GM21360 (cell line): ENCODE data around the gene SERBP1.
"Not testable (repeated sequence)": the region's sequence is repeated elsewhere in the genome, so short reads cannot be mapped to it uniquely, and the experiment has no call there.

Experiments used
- ATAC-seq: cut with Tn5 transposase; IDR thresholded peaks from one replicate; pipeline ENCODE4 v1.9.1; 2021; ENCODE audit warnings: mild to moderate bottlenecking, moderate library complexity; ENCODE audit not compliant: unreplicated experiment

The SERBP1 gene

DNA sequence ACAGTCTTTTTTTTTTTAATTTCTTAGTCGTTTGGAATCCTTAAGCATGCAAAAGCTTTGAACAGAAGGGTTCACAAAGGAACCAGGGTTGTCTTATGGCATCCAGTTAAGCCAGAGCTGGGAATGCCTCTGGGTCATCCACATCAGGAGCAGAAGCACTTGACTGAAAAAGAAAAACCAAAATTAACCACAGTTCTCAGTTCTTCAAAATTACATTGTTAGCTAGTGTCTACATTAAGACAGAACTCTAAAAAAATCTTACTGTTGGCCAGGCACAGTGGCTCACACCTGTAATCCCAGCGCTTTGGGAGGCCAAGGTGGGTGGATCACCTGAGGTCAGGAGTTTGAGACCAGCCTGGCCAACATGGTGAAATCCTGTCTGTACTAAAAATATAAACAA lies 17.1 kb downstream of the SERBP1 start:
- not testable (repeated sequence) for ATAC-seq

DNA sequence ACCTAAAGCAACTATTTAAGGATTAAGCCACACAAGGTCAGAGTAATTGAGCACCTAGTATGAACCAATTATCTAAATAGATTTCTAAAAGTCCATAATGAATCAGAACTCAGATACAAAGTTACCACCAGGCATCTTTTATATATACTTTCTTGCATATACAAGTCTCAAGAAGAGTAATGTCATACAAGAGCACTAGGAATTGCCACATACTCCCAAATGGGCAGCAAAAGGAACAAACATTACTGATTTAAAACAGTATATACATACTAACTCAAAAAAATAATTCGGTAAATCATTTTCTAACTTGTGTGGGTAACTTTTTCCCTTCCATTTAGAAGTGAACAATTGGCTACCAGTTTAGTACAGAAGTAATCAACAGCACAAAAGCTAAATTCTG lies 22.1 kb downstream of the SERBP1 start:
- ATAC-seq, result no peak

DNA sequence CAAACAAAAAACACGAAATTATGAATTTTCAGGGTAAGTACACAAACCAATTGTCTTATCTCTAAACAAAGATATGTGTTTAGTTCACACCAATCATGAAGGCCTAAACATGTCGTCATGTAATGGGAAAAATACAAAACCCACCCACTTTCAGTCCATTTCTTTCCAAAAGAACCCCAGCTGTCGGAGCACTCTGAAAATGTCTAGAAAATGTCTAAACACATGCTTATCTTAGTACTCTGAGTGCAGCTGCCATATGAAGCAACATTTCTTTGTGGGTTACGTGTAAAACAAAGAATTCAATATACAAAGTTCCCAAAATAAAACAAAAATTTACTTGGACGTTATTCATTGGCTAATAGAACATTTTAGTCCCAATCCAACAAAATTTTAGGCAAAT lies 22.7 kb downstream of the SERBP1 start:
- no peak for ATAC-seq

DNA sequence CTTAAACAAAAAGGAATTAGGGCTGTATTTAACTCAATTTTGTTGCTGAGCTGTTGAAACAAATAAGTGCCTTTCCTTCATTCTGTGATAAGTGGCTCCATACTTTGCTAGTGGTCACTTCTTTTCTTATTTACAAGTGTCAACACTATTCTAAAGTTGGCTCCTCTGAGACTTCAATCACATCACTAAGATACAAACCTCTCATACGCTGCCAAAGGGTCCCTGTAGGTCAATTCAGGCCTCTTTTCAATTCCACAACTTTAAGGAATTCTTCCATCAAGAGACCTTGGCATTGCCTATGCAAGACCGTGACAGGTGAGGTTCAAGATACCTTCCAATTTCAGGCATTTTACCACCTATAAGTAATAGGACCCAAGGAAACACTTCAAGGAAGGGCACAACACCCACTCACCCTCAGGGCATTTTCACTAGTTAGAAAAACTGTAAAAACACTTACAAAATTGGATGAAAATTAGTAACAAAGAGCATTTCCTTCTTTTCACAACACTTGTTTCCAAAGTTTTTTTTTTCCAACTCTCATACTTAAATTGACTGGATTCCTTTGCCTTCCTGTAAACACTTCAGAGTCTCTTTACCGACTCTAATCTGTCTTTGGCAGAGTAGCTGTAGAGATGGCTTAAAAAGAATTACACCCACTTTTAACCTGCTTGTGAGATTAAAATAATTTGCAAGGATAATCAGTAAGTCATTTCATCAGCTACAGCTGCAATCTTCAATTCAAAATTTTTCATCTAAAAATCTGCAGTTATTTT lies 24.5 kb downstream of the SERBP1 start:
- no peak for ATAC-seq

DNA sequence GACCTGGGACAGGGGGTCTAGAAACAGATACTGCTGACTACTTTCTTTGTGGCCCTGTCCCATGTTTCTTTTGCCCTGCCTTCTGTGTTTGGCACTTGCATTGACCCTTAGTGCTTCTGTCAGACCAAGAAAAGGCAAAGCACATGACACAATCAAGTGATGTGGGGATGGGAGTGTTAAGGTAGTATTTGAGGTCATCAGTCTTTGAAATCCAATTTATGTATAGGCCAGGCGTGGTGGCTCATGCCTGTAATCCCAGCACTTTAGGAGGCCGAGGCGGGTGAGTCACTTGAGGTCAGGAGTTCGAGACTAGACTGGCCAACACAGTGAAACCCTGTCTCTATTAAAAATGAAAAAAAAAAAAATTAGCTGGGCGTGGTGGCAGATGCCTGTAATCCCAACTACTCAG lies 26.0 kb downstream of the SERBP1 start:
- ATAC-seq, result no peak

DNA sequence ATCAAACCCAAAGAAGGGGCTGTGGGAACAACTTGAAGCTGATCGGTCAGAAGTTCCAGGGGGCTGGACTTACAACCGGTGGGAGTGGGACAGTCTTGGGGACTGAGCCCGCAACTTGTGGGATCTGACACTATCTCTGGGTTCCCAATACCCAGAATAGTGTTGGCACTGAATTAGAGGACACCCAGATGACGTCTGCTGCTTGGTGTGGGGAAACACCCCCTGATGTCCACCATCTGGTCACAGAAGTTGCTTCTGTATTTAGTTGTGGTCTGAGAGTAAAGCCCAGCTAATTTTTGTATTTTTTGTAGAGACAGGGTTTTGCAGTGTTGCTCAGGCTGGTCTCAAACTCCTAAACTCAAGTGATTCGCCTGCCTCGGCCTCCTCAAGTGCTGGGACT lies 28.8 kb downstream of the SERBP1 start:
- no peak for ATAC-seq

DNA sequence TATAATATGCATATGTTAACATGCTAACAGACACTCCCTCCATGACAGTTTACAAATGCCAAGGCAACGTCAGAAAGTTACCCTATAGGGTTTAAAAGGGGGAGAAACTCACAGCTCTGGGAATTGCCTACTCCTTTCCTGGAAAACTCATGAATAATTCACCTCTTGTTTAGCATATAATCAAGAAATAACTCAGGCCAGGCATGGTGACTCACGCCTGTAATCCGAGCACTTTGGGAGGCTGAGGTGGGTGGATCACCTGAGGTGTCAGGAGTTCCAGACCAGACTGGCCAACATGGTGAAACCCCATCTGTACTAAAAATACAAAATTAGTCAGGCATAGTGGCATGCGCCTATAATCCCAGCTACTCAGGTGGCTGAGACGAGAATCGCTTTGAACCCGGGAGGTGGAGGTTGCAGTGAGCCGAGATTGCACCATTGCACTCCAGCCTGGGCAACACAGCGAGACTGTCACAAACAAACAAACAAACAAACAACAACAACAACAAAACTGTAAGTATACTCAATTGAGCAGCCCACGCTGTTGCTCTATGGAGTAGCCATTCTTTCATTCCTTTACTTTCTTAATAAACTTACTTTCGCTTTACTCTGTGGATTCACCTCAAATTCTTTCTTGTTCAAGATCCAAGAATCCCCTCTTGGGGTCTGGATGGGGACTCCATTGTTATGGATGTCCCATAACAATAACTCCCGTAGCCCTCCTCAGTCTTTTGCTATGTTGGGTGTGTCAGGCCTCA lies 30.0 kb downstream of the SERBP1 start:
- ATAC-seq, result not testable (repeated sequence)

DNA sequence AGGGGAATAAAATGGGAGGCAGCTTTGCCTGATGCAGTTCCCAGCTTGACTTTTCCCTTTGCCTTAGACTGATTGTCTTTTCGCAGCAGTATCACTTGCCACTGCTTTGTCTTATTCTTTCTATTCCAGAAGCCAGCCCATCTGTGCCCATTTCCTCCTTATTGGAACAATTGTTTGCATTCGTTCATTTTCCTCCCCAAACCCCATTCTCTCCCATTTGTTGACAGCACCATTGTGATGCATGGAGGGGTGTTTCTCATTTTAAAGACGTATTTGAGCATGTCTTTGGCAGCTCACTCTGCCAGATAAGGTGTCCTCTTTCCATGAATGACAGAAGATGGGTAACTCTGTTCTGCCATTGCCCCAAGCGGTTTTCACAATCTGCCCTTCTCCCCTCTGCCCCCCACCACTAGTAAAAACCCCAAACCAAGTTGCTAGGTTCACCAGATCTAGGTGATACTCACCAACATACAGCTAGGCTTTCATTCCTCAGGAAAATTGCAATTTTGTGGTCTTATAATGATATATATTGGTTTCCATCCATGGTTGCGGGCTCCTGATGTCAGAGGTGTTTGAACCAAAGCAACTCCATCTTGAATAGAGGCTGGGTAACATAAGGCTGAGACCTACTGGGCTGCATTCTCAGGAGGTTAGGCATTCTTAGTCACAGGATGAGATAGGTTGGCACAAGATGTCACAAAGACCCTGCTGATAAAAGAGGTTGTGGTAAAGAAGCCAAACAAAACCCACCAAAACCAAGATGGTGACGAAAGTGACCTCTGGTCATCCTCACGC lies 30.8 kb downstream of the SERBP1 start:
- ATAC-seq, result no peak

DNA sequence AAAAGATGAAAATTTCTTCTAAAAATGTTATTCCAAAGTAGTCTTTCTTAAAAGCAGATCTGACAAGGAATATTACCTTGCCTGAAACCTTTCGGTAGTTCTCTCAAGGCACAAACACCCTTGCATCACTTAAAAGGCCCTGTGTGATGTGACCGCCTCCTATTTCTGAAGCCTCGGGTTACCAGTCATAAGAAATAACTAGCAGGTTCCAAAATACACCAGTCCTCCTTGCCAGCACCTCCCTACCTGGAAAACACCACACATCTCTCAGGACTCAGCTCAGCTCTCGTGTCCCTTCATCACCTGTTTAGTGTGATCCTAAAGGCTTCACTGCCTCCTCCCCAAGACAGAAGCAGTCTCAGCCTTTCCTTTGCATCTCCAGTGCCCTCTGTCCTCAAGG lies 35.7 kb downstream of the SERBP1 start:
- ATAC-seq, result no peak

DNA sequence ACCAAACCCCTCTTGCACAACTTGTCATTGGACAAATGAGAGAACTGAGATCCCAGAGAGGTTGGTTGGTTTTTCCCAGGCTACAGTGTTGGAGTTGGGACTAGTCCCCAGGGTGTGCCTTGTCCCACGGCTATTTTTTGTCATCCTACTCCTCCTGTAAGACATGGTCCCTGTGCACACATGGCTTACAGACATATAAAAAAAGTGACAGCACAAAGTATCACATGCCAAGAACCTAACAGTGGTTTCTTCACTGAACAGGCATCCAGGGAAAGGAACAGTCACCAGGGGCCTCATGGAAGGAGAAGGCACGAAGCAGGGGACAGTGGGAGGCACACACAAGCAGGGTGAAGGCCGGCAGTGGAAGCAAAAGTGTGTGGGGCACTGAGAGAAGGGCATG lies 36.5 kb downstream of the SERBP1 start:
- no peak for ATAC-seq

DNA sequence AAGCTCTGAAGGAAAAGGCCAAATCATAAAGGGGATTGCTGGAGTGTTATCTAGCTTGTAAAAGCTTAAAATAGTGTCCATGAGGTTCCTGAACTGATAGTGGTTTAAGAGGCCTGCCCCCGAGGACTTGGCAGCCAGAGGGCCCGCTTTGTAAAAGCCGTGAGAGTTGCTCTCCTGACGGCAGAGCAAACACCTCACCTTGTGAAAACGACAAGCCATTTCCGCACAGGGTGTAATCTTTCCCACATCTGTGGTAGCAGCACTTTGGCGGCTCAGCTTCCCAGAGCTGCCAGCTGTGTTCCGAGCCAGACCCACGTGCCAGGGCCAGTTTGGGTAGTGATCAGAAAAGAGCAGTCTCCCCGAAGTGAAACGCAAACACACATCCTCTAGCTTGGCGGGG lies 37.0 kb downstream of the SERBP1 start:
- ATAC-seq, result no peak

DNA sequence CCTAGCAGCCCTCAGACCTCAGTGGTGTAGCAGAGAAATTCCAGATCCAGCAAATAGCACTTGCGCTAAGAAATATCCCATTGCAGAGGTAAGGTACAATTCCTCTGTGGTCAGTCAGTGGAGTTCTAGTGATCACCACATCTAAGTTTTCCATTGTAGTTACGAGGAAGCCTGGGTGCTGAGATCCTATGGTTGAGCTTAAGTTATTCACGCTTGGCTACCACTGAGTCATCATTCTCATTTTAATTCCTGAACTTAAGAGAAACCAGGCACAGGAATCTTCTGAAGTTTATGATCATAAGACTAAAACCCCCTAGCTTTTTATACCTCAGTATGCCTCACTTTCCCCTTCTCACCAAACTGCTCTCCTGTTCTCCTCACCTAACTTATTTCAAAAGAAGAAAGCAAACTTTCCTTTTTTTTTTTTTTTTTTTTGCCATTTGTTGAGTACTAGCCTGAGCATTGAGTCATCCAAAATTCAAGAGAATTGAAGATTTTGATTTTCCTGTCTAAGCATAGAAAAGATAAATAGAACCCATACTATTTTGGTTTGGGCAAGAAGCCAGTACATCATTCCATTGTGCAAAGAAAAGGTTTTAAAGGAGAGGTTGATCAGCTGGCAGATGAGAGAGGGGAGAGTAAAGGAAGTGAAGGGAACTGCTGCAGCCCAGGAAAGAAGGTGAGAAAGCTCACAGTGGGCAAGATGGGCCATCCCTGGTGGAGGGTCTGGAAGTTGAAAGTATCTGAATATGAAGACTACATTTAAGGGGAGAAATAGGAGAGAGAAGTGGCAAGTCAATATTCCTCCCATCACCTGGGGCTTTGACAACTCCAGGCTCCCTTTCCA lies 39.9 kb downstream of the SERBP1 start:
- no peak for ATAC-seq

DNA sequence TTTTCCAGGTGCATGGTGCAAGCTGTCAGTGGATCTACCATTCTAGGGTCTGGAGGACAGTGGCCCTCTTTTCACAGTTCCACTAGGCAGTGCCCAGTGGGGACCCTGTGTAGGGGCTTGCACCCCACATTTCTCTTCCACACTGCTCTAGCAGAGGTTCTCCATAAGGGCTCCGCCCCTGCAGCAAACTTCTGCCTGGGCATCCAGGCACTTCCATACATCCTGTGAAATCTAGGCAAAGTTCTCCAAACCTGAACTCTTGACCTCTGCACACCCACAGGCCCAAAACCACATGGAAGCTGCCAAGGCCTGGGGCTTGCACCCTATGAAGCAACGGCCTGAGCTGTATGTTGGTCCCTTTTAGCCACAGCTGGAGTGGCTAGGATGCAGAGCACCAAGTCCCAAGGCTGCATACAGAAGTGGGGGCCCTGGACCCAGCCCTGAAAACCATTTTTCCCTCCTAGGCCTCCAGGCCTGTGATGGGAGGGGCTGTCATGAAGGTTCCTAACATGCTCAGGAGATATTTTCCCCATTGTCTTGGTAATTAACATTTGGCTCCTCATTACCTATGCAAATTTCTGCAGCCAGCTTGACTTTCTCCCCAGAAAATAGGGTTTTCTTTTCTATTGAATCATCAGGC lies 46.1 kb downstream of the SERBP1 start:
- no peak for ATAC-seq

DNA sequence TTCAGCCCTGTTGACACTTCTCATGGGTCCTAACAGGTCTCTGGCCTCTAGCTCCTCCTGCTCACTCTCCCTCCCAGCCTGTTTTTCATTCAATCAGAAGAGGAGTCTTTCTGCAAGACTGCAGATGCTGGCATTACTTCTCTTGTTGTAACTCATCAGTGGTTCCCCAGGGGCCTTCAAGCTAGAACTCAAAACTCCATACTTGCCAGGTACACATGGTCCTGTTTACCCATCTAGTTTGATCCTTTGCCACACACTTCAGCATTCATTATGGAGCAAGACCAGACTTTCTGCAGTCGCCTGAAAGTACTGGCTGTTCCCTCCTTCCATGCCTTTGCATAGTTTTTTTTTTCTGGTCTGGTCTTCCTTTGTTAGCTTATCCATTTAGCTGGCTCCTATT lies 47.9 kb downstream of the SERBP1 start:
- no peak for ATAC-seq

DNA sequence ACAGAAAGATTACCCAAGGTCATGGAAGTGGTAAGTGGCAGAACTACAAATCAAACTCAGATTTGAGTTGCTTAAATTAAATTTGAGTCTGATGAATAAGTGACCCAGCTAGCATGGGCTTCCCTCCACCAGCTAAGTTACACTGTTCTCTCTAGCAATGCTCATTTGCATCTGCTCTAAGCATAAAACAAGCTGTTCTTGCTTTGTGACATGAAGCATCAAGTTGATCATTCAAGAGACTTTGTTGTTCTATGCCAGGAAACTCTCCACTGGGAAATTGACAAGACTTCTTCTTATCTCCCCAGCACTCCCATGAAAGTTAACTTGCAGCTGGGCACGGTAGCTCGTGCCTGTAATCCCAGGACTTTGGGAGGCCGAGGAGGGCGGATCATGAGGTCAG lies 49.0 kb downstream of the SERBP1 start:
- ATAC-seq, result no peak

DNA sequence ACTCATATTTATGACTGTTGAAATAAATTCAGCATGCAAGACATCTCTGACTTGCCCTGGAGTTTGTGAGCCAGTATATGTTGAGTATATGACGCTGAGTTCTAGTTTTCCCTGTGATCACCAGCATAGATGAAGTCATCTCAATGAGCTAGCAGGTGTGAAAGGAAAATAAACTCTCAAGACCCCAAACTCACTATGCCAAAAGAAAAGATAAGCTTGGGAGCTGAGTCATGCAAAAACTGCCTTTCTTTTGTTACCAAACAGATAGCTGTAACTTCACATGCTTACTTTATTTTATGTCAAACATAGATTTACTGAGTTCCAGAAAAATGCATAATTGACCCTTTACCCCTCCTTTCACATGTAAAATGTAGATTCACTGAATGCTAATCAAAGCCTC lies 52.9 kb downstream of the SERBP1 start:
- ATAC-seq, result no peak

DNA sequence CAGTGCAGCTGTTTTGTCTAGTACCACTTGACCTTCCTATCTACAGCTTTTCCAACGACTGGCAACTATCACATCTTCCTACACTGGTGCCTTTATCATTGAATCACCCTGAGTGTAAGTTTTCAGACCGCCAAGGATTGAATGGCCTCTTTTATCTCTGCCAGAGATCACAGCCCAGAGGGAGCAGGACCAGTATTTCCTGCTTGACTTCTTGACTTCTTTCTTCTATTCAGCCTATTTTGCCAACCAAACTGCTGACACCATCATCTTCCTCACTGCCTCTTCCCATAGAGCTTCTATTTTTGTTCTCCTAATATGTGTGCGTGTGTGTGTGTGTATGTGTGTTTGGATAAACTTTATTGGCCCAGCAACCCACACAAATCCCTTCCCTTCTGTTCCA lies 53.8 kb downstream of the SERBP1 start:
- no peak for ATAC-seq

DNA sequence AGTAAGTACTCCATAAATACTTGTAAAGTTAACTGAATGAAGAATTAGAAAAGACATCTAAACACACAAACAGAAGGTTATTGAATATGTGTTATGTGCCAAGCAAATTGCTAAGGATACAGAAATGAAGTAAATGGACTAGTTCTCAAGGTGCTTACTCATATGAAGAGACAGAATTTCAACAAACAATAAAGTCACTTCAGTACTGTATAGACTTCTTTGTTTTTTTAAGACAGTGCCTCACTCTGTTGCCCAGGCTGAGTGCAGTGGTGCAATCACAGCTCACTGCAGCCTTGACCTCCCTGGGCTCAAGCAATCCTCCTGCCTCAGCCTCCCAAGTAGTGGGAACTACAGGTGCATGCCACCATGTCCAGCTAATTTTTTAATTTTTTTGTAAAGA lies 57.3 kb downstream of the SERBP1 start:
- ATAC-seq, result no peak

DNA sequence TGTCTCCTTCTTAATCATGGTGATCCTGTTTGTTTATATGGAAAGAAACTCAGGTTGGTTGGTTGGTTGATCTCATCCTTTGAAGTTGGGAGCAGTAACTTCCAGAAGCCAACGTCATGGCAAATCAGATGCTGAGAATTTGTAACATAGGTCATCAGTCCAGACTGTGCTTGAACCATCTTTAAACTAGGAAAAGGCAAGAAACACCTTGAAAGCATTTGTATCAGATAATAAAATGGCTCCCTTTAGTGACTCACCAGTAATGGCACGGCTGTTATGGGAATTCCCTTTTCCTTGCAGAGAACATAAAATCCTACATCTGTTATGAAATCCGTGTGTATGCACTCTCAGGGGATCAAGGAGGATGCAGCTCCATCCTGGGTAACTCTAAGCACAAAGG lies 58.1 kb downstream of the SERBP1 start:
- ATAC-seq, result no peak

DNA sequence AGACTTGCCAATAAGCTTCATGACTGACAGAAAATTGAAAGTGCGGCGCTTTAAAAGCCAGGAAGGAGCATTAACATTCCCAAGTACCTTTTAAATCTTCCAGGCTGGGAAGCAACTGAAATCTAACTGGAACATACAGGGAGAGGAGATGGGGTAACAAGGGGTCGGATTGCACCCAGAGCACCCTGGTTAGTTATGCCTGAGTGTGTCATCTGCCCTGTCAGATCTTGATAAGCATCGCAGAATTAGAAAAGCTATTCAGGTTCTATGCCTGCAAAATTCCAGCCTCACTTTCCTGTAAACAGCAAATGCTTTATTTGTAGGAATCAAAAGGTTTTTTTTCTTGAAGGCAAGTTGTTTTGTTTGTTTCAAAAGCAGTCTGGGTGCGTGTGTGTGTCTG lies 58.5 kb downstream of the SERBP1 start:
- no peak for ATAC-seq
